ENCODE results near the gene ASAP3. TPM values are rescaled to one million over a fixed set of nuclear protein-coding genes. Genes with fewer than 3 reads are reported as not detected.

ASAP3 gene
- total RNA-seq, 1 experiment from 2014 or later, result 0.60 TPM

GRCh38 chr1:23436520-23437354, 47.2 kb downstream of the ASAP3 start:
- peak; percentile 54 for DNase-seq
- no peaks in the 10 kb centered on the region for H4K20me1 ChIP-seq (ENCODE audit: insufficient read depth, low read depth, low read length)

GRCh38 chr1:23434260-23434775, 49.7 kb downstream of the ASAP3 start:
- no peaks in the 10 kb centered on the region for H3K27me3 ChIP-seq (ENCODE audit: low read length)
- H3K4me3 ChIP-seq (ENCODE audit: low read length), result no peak overlapping the region
- no peaks in the 10 kb centered on the region for H3K79me2 ChIP-seq (ENCODE audit: low read length)
- H2AFZ ChIP-seq (ENCODE audit: low read length), result no peak overlapping the region
- H3K4me1 ChIP-seq (ENCODE audit: low read length), result no peaks in the 10 kb centered on the region
- H3K9me2 ChIP-seq (replicated peaks; ENCODE audit: insufficient read depth, low read length), result no peaks in the 10 kb centered on the region
- no peaks in the 10 kb centered on the region for H3K36me3 ChIP-seq (ENCODE audit: insufficient read depth, low read length)
- no peak for DNase-seq
- no peak overlapping the region for H3K4me2 ChIP-seq (ENCODE audit: low read depth, low read length, poor library complexity, severe bottlenecking)
- H3K9me3 ChIP-seq (ENCODE audit: low read length), result no peaks in the 10 kb centered on the region
- H3K9ac ChIP-seq (ENCODE audit: low read length), result no peak overlapping the region
- no peak overlapping the region for H3K27ac ChIP-seq (ENCODE audit: low read length)
- H4K20me1 ChIP-seq (ENCODE audit: insufficient read depth, low read depth, low read length), result no peaks in the 10 kb centered on the region

More at GRCh38 chr1:23436520-23437354, 47.2 kb downstream of the ASAP3 start:
- H3K9me2 ChIP-seq (replicated peaks; ENCODE audit: insufficient read depth, low read length), result no peaks in the 10 kb centered on the region
- H3K27me3 ChIP-seq (ENCODE audit: low read length), result no peaks in the 10 kb centered on the region
- no peaks in the 10 kb centered on the region for H3K36me3 ChIP-seq (ENCODE audit: insufficient read depth, low read length)
- no peak overlapping the region for H2AFZ ChIP-seq (ENCODE audit: low read length)
- H3K4me2 ChIP-seq (ENCODE audit: low read depth, low read length, poor library complexity, severe bottlenecking), result no peak overlapping the region
- no peaks in the 10 kb centered on the region for H3K9me3 ChIP-seq (ENCODE audit: low read length)
- no peak overlapping the region for H3K9ac ChIP-seq (ENCODE audit: low read length)
- no peaks in the 10 kb centered on the region for H3K4me1 ChIP-seq (ENCODE audit: low read length)
- H3K27ac ChIP-seq (ENCODE audit: low read length), result no peak overlapping the region
- no peak overlapping the region for H3K4me3 ChIP-seq (ENCODE audit: low read length)
- no peaks in the 10 kb centered on the region for H3K79me2 ChIP-seq (ENCODE audit: low read length)

GRCh38 chr1:23433122-23433521, 50.9 kb downstream of the ASAP3 start:
- H4K20me1 ChIP-seq (ENCODE audit: insufficient read depth, low read depth, low read length), result no peaks in the 10 kb centered on the region
- H3K27me3 ChIP-seq (ENCODE audit: low read length), result no peaks in the 10 kb centered on the region
- no peak overlapping the region for H3K4me2 ChIP-seq (ENCODE audit: low read depth, low read length, poor library complexity, severe bottlenecking)
- no peak overlapping the region for H3K9ac ChIP-seq (ENCODE audit: low read length)
- H2AFZ ChIP-seq (ENCODE audit: low read length), result no peak overlapping the region
- H3K4me3 ChIP-seq (ENCODE audit: low read length), result no peak overlapping the region
- no peaks in the 10 kb centered on the region for H3K9me3 ChIP-seq (ENCODE audit: low read length)
- no peak overlapping the region for H3K27ac ChIP-seq (ENCODE audit: low read length)
- no peaks in the 10 kb centered on the region for H3K36me3 ChIP-seq (ENCODE audit: insufficient read depth, low read length)
- no peaks in the 10 kb centered on the region for H3K4me1 ChIP-seq (ENCODE audit: low read length)
- H3K9me2 ChIP-seq (replicated peaks; ENCODE audit: insufficient read depth, low read length), result no peaks in the 10 kb centered on the region
- no peak for DNase-seq
- H3K79me2 ChIP-seq (ENCODE audit: low read length), result no peaks in the 10 kb centered on the region

GRCh38 chr1:23431431-23431830, 52.5 kb downstream of the ASAP3 start:
- H3K36me3 ChIP-seq (ENCODE audit: insufficient read depth, low read length), result no peaks in the 10 kb centered on the region
- no peaks in the 10 kb centered on the region for H4K20me1 ChIP-seq (ENCODE audit: insufficient read depth, low read depth, low read length)

GRCh38 chr1:23430803-23431202, 53.2 kb downstream of the ASAP3 start:
- Histone ChIP-seq H3K4me3 (ENCODE audit: low read length) (no peak overlapping the region), H3K79me2 (ENCODE audit: low read length) (no peaks in the 10 kb centered on the region), H3K36me3 (ENCODE audit: insufficient read depth, low read length) (no peaks in the 10 kb centered on the region), H3K27ac (ENCODE audit: low read length) (no peak overlapping the region), H3K27me3 (ENCODE audit: low read length) (no peaks in the 10 kb centered on the region), H2AFZ (ENCODE audit: low read length) (no peak overlapping the region), H3K9ac (ENCODE audit: low read length) (no peak overlapping the region), H4K20me1 (ENCODE audit: insufficient read depth, low read depth, low read length) (no peaks in the 10 kb centered on the region), H3K4me1 (ENCODE audit: low read length) (no peaks in the 10 kb centered on the region), H3K9me3 (ENCODE audit: low read length) (no peaks in the 10 kb centered on the region), H3K4me2 (ENCODE audit: low read depth, low read length, poor library complexity, severe bottlenecking) (no peak overlapping the region), H3K9me2 (replicated peaks; ENCODE audit: insufficient read depth, low read length) (no peaks in the 10 kb centered on the region)
- DNase-seq, result no peak

More at GRCh38 chr1:23431431-23431830, 52.5 kb downstream of the ASAP3 start:
- H3K4me3 ChIP-seq (ENCODE audit: low read length), result no peak overlapping the region
- H3K9ac ChIP-seq (ENCODE audit: low read length), result no peak overlapping the region
- no peaks in the 10 kb centered on the region for H3K27me3 ChIP-seq (ENCODE audit: low read length)
- H3K4me2 ChIP-seq (ENCODE audit: low read depth, low read length, poor library complexity, severe bottlenecking), result no peak overlapping the region
- no peak overlapping the region for H3K27ac ChIP-seq (ENCODE audit: low read length)
- no peaks in the 10 kb centered on the region for H3K9me3 ChIP-seq (ENCODE audit: low read length)
- no peaks in the 10 kb centered on the region for H3K4me1 ChIP-seq (ENCODE audit: low read length)
- no peak overlapping the region for H2AFZ ChIP-seq (ENCODE audit: low read length)
- H3K9me2 ChIP-seq (replicated peaks; ENCODE audit: insufficient read depth, low read length), result no peaks in the 10 kb centered on the region
- no peak for DNase-seq
- no peaks in the 10 kb centered on the region for H3K79me2 ChIP-seq (ENCODE audit: low read length)

GRCh38 chr1:23428136-23428905, 55.7 kb downstream of the ASAP3 start:
- Histone ChIP-seq H3K4me3 (ENCODE audit: low read length) (no peak overlapping the region), H3K9me2 (replicated peaks; ENCODE audit: insufficient read depth, low read length) (no peaks in the 10 kb centered on the region), H3K79me2 (ENCODE audit: low read length) (no peaks in the 10 kb centered on the region), H3K4me2 (ENCODE audit: low read depth, low read length, poor library complexity, severe bottlenecking) (no peak overlapping the region), H3K9ac (ENCODE audit: low read length) (no peak overlapping the region), H3K27me3 (ENCODE audit: low read length) (no peaks in the 10 kb centered on the region), H3K27ac (ENCODE audit: low read length) (no peak overlapping the region), H3K9me3 (ENCODE audit: low read length) (no peaks in the 10 kb centered on the region), H3K4me1 (ENCODE audit: low read length) (no peaks in the 10 kb centered on the region), H2AFZ (ENCODE audit: low read length) (no peak overlapping the region), H4K20me1 (ENCODE audit: insufficient read depth, low read depth, low read length) (no peaks in the 10 kb centered on the region), H3K36me3 (ENCODE audit: insufficient read depth, low read length) (no peaks in the 10 kb centered on the region)
- no peak for DNase-seq

GRCh38 chr1:23427550-23427949, 56.4 kb downstream of the ASAP3 start:
- no peak for DNase-seq
- no peaks in the 10 kb centered on the region for H4K20me1 ChIP-seq (ENCODE audit: insufficient read depth, low read depth, low read length)
- no peaks in the 10 kb centered on the region for H3K9me2 ChIP-seq (replicated peaks; ENCODE audit: insufficient read depth, low read length)
- no peak overlapping the region for H3K9ac ChIP-seq (ENCODE audit: low read length)
- H3K27ac ChIP-seq (ENCODE audit: low read length), result no peak overlapping the region
- no peaks in the 10 kb centered on the region for H3K36me3 ChIP-seq (ENCODE audit: insufficient read depth, low read length)
- H3K27me3 ChIP-seq (ENCODE audit: low read length), result no peaks in the 10 kb centered on the region
- no peaks in the 10 kb centered on the region for H3K79me2 ChIP-seq (ENCODE audit: low read length)
- H3K4me2 ChIP-seq (ENCODE audit: low read depth, low read length, poor library complexity, severe bottlenecking), result no peak overlapping the region
- no peak overlapping the region for H2AFZ ChIP-seq (ENCODE audit: low read length)
- H3K9me3 ChIP-seq (ENCODE audit: low read length), result no peaks in the 10 kb centered on the region
- no peaks in the 10 kb centered on the region for H3K4me1 ChIP-seq (ENCODE audit: low read length)
- H3K4me3 ChIP-seq (ENCODE audit: low read length), result no peak overlapping the region

- Histone ChIP-seq H2AFZ (ENCODE audit: low read length) (no peak overlapping the region), H3K9me3 (ENCODE audit: low read length) (no peaks in the 10 kb centered on the region), H4K20me1 (ENCODE audit: insufficient read depth, low read depth, low read length) (no peaks in the 10 kb centered on the region), H3K36me3 (ENCODE audit: insufficient read depth, low read length) (no peaks in the 10 kb centered on the region), H3K4me1 (ENCODE audit: low read length) (no peaks in the 10 kb centered on the region), H3K9me2 (replicated peaks; ENCODE audit: insufficient read depth, low read length) (no peaks in the 10 kb centered on the region), H3K4me2 (ENCODE audit: low read depth, low read length, poor library complexity, severe bottlenecking) (no peak overlapping the region), H3K9ac (ENCODE audit: low read length) (no peak overlapping the region), H3K79me2 (ENCODE audit: low read length) (no peaks in the 10 kb centered on the region), H3K27me3 (ENCODE audit: low read length) (no peaks in the 10 kb centered on the region), H3K27ac (ENCODE audit: low read length) (no peak overlapping the region), H3K4me3 (ENCODE audit: low read length) (no peak overlapping the region)
- DNase-seq, result no peak
Observed at GRCh38 chr1:23426828-23427227, 57.2 kb downstream of the ASAP3 start.

All from Karpas-422 (cell line).